22Rv1 (cell line): ENCODE measurements around the gene UTF1.

Source experiments
- ZFX ChIP-seq: fragments of 450-650 bp; IDR thresholded peaks from 2 replicates; pipeline ENCODE4 v1.6.1; 2017; ENCODE audit warnings: antibody characterized with exemption, borderline replicate concordance
- TF ChIP-seq, protein P1 (sequence below): fragments of 450-650 bp; IDR thresholded peaks from 2 replicates; pipeline ENCODE4 v1.5.1; 2017; ENCODE audit warnings: mild to moderate bottlenecking

GRCh38 chr10:133197786-133198185, 32.2 kb upstream of the UTF1 start:
- TF ChIP-seq, protein P1, sequence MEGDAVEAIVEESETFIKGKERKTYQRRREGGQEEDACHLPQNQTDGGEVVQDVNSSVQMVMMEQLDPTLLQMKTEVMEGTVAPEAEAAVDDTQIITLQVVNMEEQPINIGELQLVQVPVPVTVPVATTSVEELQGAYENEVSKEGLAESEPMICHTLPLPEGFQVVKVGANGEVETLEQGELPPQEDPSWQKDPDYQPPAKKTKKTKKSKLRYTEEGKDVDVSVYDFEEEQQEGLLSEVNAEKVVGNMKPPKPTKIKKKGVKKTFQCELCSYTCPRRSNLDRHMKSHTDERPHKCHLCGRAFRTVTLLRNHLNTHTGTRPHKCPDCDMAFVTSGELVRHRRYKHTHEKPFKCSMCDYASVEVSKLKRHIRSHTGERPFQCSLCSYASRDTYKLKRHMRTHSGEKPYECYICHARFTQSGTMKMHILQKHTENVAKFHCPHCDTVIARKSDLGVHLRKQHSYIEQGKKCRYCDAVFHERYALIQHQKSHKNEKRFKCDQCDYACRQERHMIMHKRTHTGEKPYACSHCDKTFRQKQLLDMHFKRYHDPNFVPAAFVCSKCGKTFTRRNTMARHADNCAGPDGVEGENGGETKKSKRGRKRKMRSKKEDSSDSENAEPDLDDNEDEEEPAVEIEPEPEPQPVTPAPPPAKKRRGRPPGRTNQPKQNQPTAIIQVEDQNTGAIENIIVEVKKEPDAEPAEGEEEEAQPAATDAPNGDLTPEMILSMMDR: no peak
- no peak for TF ChIP-seq ZFX
